DOHH2 (cell line): ENCODE measurements around the gene ABI3BP.

Experiments
- CTCF ChIP-seq: fragments of 200-600 bp; sonication (generic); IDR thresholded peaks from one replicate; pipeline ENCODE4 v1.5.1; 2014; ENCODE audit warnings: antibody characterized with exemption, mild to moderate bottlenecking, low read depth, low read length; ENCODE audit not compliant: poor library complexity, severe bottlenecking
- EZH2phosphoT487 ChIP-seq: fragments of 200-600 bp; sonication (generic); IDR thresholded peaks from 2 replicates; pipeline ENCODE4 v1.6.1; 2017; ENCODE audit warnings: borderline replicate concordance, mild to moderate bottlenecking, antibody characterized with exemption, low read length, moderate library complexity, mixed read lengths

- no peak for TF ChIP-seq EZH2phosphoT487
- no peak for TF ChIP-seq CTCF
Observed at GRCh38 chr3:100932491-100932890, 60.7 kb downstream of the ABI3BP start.
